DLD1 (cell line): ENCODE measurements around the gene ZNF45.
"Not testable (repeated sequence)": the region's sequence is repeated elsewhere in the genome, so short reads cannot be mapped to it uniquely, and the experiment has no call there.

Experiments used
- in situ Hi-C: cut with HindIII; loops from 2 replicates; pipeline ENCODE4 v1.10.0; 2017; ENCODE audit warnings: low sequenced_read_pairs

Gene ZNF45

DNA sequence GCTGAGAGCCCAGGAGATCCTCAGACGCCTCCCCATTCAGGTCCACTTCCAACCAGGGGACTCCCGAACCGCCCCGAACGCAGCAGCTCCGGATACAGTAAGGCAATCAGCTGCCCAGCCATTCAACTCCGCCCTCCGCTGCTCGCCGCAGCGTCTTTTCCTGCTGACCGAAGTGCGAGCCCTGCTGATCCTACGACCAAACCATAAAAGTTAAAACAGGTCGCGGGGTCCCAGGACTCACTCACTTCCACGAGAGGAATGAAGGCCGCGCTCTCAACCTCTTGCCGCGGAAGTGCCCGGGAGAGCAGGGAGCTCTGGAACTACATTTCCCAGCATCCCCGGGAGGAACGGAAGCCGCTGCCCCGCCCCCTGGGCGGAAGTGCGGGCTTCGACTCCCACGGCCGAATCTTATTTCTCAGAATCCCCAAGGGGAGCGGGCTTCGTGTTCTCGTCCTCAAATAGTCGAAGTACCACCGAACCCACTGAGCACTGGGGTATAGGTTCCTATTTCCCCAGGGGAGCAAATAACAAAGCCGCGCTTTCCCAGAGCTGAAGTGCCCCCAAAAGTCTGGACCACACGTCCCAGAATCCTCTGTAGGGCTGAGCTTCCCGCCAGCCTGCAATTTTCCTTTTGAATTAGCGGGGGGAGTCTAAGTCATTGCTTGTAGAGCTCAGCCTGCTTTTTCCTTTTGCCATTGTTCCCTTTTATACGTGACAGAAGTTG is at the start of gene ZNF45:
Gene ZNF45, minus strand, starts transcription at position 298 of the 724 bp plus-strand sequence. CDS start 13,097 bp downstream, outside the sequence.
- in situ Hi-C loops, result no loop called here

DNA sequence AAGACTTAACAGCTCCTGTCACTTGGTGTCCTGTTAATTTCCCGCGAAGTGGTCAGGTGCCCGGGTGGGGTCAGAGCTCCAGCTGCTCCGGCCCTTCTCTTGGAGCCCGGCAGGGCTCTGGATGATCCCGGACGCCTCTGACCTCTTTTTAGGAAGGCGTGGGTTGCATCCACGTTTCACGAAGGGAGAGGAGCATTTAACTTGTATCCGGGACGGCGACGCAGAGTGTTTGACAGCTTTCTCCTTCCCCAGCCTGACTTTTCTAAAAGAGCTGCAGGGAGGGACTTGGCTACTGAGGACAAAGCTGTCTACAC is 49.6 kb upstream of the ZNF45 start:
- in situ Hi-C loops, result no loop called here

DNA sequence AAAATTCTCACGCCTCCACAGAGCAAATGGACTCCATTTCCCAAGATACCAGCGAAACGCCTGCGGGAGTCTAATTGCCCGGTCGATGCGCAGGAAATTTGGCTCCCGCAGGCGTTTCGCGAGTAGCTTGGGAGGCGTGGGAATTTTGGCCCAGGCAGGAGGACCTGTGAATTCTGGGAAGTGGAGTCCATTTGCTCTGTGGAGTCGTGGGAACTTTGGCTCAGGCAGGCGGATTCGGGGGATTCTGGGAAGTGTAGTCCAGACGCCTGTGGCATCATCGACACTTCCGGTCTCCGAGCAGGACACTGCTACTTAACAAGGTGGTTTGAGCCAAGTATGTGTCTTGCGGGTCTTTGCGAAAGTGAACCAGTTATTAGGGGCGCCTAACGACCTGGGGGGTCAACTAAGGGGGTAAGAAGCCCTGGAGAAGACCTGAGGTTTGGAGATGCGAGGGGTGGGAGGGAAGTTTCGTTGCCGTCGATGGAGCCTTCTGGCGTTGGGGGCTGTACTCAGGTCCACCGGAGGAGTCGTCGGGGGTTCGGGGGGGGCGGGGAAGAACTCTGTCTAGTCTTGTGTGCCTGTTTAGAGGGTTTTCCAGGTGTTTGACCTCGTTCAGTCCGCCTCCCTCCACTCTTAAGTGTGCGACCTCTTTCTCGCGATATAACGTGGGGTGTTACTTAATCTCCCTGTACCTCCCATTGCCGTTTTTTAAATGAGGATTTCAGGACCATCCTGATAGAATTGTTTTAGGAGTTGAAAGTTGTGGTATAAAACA is 49.0 kb upstream of the ZNF45 start, which contains the start of gene ZNF155:
Gene ZNF155, plus strand, starts transcription at position 277 of the 775 bp plus-strand sequence. CDS start 4,356 bp downstream, outside the sequence.
- in situ Hi-C loops, result no loop called here

DNA sequence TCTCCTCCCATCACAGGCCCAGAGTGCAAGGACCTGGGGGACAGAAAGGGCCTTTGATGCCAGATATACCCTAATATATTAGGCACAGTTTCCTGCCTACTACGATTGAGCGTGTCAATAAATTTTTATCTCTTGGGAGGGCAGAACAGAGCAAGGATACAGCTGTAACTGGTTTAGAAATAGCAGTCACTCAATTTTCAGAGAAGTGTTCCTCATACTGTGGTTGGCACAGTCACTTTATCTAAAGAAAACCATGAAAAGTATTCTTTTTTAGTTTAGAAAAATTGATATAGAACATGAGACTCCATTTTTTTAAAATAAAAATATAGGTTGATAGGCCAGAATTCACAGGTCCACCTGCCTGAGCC is 48.4 kb upstream of the ZNF45 start:
- in situ Hi-C loops, result no loop called here

DNA sequence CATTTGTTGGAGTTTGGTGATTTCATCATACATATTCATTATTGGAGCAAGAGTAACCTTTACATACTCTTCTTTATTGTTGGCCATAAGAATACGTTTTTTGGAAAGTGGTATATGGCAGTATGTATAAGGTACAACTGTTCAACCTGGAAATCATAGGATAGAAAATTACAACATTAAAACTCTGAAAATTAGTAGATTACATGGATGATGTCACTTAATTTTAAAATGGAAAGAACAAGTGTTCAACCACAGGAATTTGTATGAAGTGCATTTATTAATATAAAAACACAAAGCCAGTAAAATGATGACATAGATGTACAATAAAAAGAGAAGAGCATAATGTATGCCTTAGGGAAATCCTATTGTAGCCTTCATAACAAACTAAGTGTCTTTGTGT is 41.6 kb upstream of the ZNF45 start:
- in situ Hi-C loops, result no loop called here

DNA sequence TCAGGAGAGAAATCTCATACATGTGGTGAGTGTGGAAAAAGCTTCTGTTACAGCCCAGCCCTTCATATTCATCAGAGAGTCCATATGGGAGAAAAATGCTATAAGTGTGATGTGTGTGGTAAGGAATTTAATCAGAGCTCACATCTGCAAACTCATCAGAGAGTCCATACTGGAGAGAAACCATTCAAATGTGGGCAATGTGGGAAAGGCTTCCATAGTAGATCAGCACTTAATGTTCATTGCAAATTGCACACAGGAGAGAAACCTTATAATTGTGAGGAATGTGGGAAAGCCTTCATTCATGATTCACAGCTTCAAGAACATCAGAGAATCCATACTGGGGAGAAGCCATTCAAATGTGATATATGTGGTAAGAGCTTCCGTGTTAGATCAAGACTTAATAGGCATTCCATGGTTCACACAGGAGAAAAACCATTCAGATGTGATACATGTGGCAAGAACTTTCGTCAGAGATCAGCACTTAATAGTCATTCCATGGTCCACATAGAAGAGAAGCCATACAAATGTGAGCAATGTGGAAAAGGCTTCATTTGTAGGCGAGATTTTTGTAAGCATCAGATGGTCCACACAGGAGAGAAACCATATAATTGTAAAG is 31.1 kb upstream of the ZNF45 start:
- in situ Hi-C loops, result no loop called here

DNA sequence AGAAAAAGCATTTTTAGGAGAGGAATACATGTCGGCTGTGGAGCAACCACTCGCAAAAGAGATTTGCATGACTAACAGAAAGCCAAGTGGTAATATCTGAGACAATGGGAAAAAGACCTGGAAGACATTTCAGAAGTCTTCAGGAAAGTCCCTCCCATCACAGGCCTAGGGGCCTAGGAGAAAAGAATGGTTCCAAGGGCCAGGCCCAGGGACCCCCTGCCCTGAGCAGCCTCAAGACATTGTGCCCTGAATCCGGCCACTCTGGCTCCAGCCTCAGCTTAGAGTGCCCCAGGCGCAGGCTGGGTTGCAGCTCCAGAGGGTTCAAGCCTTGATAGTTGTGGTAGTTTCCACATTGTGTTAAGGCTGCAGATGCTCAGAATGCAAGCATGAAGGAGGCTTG is 25.3 kb upstream of the ZNF45 start:
- in situ Hi-C loops, result no loop called here

DNA sequence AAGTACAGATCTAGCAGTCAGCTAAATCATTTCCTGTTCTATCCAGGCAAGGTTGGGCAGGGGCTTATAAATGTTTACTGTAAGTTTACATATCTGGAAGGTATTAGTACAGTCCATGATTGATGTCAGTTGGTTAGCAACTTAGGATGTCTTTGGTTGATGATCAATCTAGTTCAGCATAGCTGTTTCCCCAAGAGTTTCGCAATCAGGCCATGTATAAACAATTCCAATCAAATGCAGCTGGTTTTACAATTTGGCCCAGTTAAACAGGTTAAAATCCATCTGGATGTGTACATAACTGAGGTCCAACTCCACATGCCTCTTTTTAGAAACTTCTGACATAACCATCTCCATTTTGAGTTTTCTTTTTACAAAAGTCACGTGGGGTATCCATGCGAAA is 22.8 kb upstream of the ZNF45 start:
- in situ Hi-C loops, result no loop called here

DNA sequence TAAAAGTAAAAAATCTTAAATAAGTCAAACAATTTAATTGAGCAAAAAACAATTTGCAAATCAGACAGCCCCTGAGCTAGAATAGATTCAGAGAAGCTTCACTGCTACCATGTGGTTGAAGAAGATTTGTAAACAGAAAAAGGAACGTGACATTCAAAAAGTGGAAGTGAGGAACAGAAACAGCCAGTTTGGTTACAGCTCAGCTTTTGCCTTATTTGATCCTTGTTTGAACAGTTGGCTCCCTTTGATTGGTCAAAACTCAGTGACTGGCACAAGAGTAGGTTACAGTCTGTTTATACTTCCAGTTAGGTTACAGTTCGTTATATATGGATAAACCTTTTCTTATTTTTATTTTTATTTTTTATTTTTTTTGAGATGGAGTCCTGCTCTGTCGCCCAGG is 21.7 kb upstream of the ZNF45 start:
- in situ Hi-C loops, result no loop called here

DNA sequence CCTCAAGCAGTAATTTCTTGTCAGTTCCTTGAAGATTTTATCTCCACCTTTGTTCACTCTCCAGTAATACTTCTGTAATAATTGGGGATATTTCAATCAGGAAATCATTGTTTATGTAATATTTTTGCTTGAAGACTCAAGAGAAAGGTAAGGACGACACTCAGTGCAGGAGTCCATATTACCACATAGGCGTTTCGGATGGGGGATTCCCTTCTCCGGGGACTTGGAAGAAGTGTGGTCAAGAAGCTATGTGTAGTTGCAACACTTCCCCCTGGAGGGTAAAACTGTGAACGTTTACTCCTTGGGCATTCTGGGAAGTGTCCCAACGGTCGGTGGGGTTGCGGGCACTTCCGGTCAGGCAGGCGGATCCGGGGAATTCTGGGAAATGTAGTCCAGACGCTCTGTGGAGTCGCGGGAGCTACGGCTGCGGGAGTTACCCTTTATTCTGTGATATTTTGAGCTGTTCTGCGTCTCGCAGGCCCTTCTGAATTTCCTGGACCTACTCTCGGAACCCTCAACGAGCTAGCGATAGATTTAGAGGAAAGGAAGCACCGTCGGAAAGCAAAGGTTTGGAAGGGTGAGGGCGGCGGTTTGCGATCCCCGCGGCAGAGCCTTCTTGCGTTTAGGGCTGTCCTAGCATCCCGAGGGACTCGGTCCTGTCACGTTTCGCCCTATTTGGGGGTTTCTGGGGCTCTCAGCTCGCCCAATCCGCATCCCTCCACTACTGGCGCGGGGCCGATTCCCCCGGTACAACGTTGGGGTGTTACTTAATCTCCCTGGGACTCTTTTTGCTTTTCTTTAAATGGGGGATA is 16.0 kb upstream of the ZNF45 start, which contains the start of gene ZNF221:
Gene ZNF221, plus strand, starts transcription at position 395 of the 812 bp plus-strand sequence. CDS start 11,499 bp downstream, outside the sequence.
- in situ Hi-C loops, result no loop called here

DNA sequence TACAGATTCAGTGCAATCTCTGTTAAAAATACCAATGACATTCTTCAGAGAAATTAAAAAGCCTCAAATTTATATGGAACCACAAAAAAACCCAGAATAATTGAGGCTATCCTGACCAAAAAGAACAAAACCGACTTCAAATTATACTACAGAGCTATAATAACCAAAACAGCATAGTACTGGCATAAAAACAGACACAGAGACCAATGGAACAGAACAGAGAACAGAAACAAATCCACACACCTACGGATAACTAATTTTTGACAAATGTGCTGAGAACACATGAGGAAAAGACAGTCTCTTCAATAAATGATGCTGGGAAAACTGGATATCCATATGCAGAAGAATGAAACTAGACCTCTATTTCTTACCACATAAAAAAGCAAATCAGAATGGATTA is 14.7 kb upstream of the ZNF45 start:
- in situ Hi-C loops, result not testable (repeated sequence)

DNA sequence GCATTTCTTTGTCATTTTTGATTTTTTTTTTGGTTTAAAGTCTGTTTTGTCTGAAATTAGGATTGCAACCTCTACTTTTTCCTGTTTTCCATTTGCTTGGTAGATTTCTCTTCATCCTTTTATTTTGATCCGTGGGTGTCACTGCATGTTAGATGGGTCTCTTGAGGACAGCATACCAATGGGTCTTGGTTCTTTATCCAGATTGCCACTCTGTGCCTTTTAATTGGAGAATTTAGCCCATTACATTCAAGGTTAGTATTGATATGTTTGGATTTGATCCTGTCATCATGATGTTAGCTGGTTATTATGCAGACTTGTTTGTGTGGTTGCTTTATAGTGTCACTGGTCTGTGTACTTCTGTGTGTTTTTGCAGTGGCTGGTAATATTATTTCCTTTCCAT is 12.3 kb upstream of the ZNF45 start:
- in situ Hi-C loops, result not testable (repeated sequence)

DNA sequence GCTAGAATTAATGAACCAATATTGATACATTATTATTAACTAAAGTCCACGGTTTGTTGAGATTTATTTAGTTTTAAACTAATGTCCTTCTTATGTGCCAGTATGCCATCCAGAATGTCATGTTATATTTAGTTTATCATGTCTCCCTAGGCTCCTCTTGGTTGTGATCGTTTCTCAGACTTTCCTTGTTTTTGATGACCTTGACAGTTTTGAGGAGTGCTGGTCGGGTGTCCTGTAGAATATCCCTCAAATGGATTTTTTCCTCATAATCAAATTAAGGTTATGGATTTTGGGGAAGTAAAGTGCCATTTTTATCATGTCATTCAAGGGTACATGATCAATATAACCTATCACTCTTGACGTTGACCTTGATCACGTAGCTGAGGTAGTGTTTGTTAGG is 6.1 kb upstream of the ZNF45 start:
- in situ Hi-C loops, result no loop called here

DNA sequence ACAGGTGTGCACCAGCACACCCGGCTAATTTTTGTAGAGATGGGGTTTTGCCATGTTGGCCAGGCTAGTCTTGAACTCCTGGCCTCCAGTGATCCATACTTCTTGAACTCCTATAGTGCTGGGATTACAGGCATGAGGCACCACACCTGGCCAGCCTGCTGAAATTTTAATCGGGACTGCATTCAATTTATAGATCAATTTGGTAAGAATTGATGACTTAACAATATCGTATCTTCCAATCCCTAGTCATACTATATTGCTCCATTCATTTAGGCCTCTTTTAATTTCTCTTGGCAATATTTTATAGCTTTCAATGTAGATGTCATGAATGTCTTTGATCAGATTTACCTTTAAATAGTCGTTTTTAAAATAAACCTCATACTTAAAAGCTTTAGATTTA is 5.6 kb upstream of the ZNF45 start:
- in situ Hi-C loops, result no loop called here

DNA sequence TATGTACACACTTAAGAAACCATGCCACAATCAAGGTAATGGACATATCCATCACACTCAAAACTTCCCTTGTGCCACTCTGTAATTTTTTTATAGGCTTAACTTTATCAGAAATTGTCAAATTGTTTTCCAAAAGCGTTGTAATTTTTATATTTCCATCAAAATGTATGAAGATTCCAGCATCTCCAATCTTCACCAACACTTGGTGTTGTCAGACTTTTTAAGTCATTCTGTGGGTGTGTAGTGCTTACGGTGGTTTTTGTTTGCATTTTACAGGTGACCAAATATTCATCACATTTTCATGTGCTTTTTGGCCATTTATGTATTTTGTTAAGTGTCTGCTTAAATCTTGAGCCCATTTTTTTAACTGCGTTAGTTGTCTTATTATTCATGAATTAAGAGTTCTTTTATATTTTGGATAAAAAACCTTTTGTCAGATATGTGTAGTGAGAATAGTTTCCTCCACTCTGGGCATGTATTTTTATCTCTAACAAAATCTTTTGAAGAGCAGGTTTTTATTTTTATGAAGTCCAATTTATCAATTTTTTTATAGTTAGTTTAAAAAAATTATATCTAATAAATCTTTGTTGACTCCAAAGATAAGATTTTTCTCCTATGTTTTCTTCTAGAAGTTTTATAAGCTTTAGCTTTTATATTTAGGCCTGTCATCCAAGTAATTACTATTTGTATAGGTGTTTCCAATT is 4.6 kb upstream of the ZNF45 start:
- in situ Hi-C loops, result no loop called here

DNA sequence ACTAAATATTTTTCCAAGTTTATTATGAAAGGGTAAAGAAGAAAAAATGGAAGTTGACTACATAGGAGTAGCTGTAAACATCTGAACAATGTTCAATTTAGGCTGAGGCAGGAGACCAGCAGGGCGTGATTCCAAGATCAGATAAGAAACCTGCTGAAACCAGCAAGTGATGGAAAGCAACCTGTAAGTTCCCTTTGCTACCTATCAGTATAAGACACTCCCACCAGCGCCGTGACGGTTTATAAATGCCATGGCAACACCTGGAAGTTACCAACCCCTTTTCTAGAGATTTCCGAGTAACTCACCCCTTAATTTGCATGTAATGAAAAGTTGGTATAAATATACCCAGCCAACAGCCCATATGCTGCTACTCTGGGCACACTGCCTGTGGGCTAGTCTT is 1.1 kb upstream of the ZNF45 start:
- in situ Hi-C loops, result no loop called here

DNA sequence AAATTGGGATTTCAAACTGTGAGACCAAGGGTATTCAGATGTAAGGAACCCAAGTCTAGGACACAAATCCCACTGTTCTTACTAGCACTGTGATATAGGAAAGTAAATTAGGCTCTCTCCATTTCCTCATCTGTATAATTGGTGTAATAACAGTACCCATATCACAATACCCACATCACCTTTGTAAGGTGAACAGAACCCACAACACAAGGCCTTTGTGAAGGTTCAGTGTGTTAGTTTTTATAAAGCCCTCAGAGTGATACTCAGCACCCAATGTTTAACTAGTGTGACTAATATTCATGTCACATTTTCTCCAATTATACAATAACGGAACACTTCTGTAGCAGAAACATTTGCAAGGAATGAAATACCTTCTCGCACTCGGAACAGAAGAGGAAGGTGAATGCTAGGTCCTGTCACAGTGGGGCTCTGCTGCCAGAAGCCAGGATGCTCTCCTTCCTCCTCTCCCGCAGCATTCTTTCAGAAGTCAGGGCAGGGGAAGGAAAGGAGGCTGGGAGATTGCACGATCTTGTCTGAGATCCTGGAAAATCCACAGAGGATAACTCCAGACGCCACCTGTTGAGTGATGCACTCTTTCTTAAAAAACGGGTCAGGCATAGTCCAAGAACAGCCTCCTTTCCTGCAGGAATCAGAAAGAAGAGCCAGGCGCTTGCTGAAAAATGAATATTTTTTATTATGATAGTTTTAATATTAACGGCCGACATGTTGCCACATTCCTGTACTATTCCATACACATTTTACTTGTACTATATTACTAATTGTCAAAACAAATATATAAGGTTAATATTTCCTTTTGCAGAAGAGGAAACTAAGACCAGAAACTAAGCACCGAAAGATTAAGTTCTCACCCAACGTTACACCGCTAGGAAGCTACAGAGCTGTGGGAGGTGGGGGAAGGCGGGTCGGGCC is 762 bp downstream of the ZNF45 start:
- in situ Hi-C loops, result no loop called here

DNA sequence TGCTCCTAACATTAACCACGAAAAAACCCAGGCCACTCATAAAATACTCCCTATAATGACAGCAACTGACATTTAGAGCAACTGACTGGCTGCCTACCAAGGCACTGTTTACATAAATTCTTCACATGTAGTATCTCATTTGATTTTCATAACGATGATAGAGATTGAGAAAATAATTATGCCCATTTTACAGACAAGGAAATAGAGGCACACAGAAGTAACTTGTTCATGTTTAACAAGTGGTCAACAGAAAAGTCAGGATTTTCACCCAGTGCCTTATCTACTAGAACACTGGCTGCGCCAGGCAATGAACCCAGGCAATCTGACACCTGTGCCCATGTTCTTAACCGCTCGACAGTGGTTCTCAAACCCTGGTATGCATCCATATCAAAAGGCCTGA is 6.3 kb downstream of the ZNF45 start:
- in situ Hi-C loops, result no loop called here

DNA sequence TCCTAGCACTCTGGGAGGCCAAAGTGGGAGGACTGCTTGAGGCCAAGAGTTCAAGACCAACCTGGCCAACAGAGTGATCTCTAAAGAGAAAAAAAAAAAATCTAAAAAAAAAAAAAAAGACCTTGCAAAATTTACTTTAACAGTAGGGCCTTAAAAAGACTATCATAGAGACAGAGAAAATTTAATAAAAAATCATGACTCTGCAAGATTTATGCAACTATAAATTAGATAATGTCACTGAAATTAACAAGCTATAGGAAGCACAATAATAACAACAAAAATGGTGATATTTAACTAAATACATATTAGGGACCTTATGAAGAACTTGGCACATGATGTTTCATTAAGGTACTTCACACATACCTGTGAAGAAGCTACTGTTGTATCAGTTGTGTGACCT is 11.2 kb downstream of the ZNF45 start:
- in situ Hi-C loops, result no loop called here
